ENCODE data around the gene LDB2.

Gene LDB2

GRCh38 chr4:16779028-16779675, 119.3 kb downstream of the LDB2 start:
- Mint-ChIP-seq H3K9me3 (no peaks in the 10 kb centered on the region), H3K4me1 (peaks cover 14% of the 10 kb centered on the region), H3K36me3 (ENCODE audit: low read depth) (peaks cover 14% of the 10 kb centered on the region), H3K27ac (no peak overlapping the region), H3K4me3 (no peak overlapping the region), H3K27me3 (ENCODE audit: low read depth, poor library complexity) (no peaks in the 10 kb centered on the region)
- no peak for TF ChIP-seq CTCF (IDR thresholded peaks at IDR 0.05)
- DNase-seq = no peak

GRCh38 chr4:16777726-16778125, 120.7 kb downstream of the LDB2 start:
- Mint-ChIP-seq H3K27me3 (ENCODE audit: low read depth, poor library complexity) (no peaks in the 10 kb centered on the region), H3K27ac (no peak overlapping the region), H3K4me3 (no peak overlapping the region), H3K36me3 (ENCODE audit: low read depth) (peaks cover 14% of the 10 kb centered on the region), H3K4me1 (peaks cover 6% of the 10 kb centered on the region), H3K9me3 (no peaks in the 10 kb centered on the region)
- TF ChIP-seq CTCF (IDR thresholded peaks at IDR 0.05) = no peak
- no peak for DNase-seq

- no peak overlapping the region for H3K4me3 Mint-ChIP-seq
- no peaks in the 10 kb centered on the region for H3K9me3 Mint-ChIP-seq
- peaks cover 14% of the 10 kb centered on the region for H3K4me1 Mint-ChIP-seq
- DNase-seq = no peak
- H3K36me3 Mint-ChIP-seq (ENCODE audit: low read depth) = peaks cover 4% of the 10 kb centered on the region
- no peak for TF ChIP-seq CTCF (IDR thresholded peaks at IDR 0.05)
- no peaks in the 10 kb centered on the region for H3K27me3 Mint-ChIP-seq (ENCODE audit: low read depth, poor library complexity)
- no peak overlapping the region for H3K27ac Mint-ChIP-seq
Observed at GRCh38 chr4:16775411-16776154, 122.9 kb downstream of the LDB2 start.

- H3K4me3 Mint-ChIP-seq = no peak overlapping the region
- no peak for TF ChIP-seq CTCF (IDR thresholded peaks at IDR 0.05)
- no peaks in the 10 kb centered on the region for H3K9me3 Mint-ChIP-seq
- H3K27ac Mint-ChIP-seq = no peak overlapping the region
- DNase-seq = no peak
- H3K4me1 Mint-ChIP-seq = peaks cover 16% of the 10 kb centered on the region
- H3K27me3 Mint-ChIP-seq (ENCODE audit: low read depth, poor library complexity) = peaks cover 2% of the 10 kb centered on the region
- H3K36me3 Mint-ChIP-seq (ENCODE audit: low read depth) = no peaks in the 10 kb centered on the region
Observed at GRCh38 chr4:16772366-16772850, 126.0 kb downstream of the LDB2 start.

- no peaks in the 10 kb centered on the region for H3K9me3 Mint-ChIP-seq
- H3K4me1 Mint-ChIP-seq = peaks cover 16% of the 10 kb centered on the region
- H3K27ac Mint-ChIP-seq = no peak overlapping the region
- peaks cover 2% of the 10 kb centered on the region for H3K27me3 Mint-ChIP-seq (ENCODE audit: low read depth, poor library complexity)
- no peak for DNase-seq
- no peaks in the 10 kb centered on the region for H3K36me3 Mint-ChIP-seq (ENCODE audit: low read depth)
- no peak overlapping the region for H3K4me3 Mint-ChIP-seq
- no peak for TF ChIP-seq CTCF (IDR thresholded peaks at IDR 0.05)
Observed at GRCh38 chr4:16770710-16771285, 127.6 kb downstream of the LDB2 start.

All from nephron progenitor cell (in vitro differentiated cells).